ENCODE results near the gene LGR6.
A peak's percentile ranks its signal among the peaks of the same experiment; 100 is the strongest.

LGR6 gene

GRCh38 chr1:202264726-202265125, 71.1 kb downstream of the LGR6 start:
- no peak for DNase-seq (ENCODE audit: low read depth)

- no peak for DNase-seq (ENCODE audit: low read depth)
Observed at GRCh38 chr1:202266061-202266765, 72.6 kb downstream of the LGR6 start.

- DNase-seq (ENCODE audit: low read depth), result no peak
Observed at GRCh38 chr1:202268032-202268431, 74.4 kb downstream of the LGR6 start.

DNA sequence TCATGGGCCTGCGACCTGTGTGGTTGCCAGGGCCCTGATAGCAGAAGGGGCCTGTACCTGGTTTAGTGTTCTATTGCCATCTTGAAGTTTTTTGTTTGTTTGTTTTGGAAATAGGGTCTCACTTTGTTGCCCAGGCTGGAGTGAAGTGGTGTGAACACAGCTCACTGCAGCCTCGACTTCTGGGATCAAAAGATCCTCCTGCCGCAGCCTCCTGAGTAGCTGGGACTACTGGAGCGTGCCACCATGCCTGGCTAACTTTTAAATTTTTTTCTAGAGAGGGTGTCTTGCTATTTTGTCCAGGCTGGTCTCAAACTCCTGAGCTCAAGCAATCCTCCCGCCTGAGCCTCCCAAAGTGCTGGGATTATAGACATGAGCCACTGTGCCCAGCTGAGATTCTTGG, 75.2 kb downstream of the LGR6 start:
- DNase-seq (ENCODE audit: low read depth), result no peak

GRCh38 chr1:202270871-202271326, 77.3 kb downstream of the LGR6 start:
- DNase-seq (ENCODE audit: low read depth), result no peak

- no peak for DNase-seq (ENCODE audit: low read depth)
Observed at GRCh38 chr1:202272103-202272845, 78.7 kb downstream of the LGR6 start.

DNA sequence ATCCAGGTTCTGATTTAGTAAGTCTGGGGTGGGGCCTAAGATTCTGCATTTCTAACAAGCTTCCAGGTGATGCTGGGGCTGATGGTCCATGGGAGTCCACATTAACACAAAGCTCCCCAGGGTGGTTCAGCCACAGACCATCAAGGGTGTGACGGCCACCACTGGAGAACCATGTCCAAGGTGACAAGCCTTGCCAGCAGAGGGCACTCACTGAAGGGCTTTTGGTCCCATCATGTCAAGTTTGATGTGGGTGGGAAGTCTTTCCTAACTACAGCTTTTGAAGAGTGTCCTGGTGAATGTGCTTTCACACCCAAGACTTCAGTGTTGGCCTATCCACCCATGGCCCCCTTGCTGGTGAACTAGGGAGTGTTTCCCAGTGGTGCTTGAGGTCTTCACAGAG, 81.0 kb downstream of the LGR6 start:
- peak; percentile 14 for DNase-seq (ENCODE audit: low read depth)

- DNase-seq (ENCODE audit: low read depth), result no peak
Observed at GRCh38 chr1:202275061-202275770, 81.6 kb downstream of the LGR6 start.

- no peak for DNase-seq (ENCODE audit: low read depth)
Observed at GRCh38 chr1:202276081-202276715, 82.6 kb downstream of the LGR6 start.

GRCh38 chr1:202276920-202277319, 83.3 kb downstream of the LGR6 start:
- no peak for DNase-seq (ENCODE audit: low read depth)

- no peak for DNase-seq (ENCODE audit: low read depth)
Observed at GRCh38 chr1:202278751-202279150, 85.2 kb downstream of the LGR6 start.

GRCh38 chr1:202279806-202280205, 86.2 kb downstream of the LGR6 start:
- DNase-seq (ENCODE audit: low read depth), result no peak

DNA sequence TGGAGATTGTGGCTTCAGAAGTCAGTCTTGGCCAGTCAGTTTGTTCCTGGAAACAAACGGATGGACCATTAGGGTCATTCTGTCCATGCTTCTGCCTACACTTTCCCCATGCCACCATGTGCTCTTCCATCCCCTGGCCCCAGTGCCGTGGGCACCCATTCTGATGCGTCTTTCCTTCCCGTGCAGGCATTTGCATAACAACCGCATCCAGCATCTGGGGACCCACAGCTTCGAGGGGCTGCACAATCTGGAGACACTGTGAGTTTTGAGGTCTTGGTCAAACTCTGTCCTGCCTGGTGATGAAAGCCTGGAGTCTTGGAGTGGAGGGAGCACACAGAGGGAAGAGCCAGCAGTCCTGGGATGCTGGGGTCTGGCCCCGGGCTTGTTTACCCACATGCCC, 87.0 kb downstream of the LGR6 start:
- no peak for DNase-seq (ENCODE audit: low read depth)

GRCh38 chr1:202281316-202282024, 87.9 kb downstream of the LGR6 start:
- no peak for DNase-seq (ENCODE audit: low read depth)

- DNase-seq (ENCODE audit: low read depth), result no peak
Observed at GRCh38 chr1:202282025-202282371, 88.4 kb downstream of the LGR6 start.

- no peak for DNase-seq (ENCODE audit: low read depth)
Observed at GRCh38 chr1:202282596-202283283, 89.1 kb downstream of the LGR6 start.

- no peak for DNase-seq (ENCODE audit: low read depth)
Observed at GRCh38 chr1:202283379-202283844, 89.8 kb downstream of the LGR6 start.

GRCh38 chr1:202283991-202284390, 90.4 kb downstream of the LGR6 start:
- no peak for DNase-seq (ENCODE audit: low read depth)

DNA sequence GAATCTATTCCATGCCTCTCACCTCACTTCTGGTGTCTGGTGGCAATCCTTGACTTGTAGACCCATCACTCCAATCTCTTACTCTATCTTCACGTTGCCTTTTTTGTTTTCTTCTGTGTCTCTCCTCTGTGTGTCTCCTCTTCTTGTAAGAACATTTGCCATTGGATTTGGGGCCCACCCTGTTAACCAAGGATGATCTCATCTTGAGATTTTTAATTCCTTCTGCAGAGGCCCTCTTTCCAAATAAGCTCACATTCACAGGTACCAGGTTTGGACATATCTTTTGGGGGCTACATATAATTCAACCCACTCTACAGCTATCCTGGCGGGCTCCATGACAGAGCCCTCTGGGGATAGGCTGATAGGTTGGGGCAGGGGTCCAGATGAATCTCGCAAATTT, 92.3 kb downstream of the LGR6 start:
- DNase-seq (ENCODE audit: low read depth), result no peak

- no peak for DNase-seq (ENCODE audit: low read depth)
Observed at GRCh38 chr1:202286622-202287097, 93.1 kb downstream of the LGR6 start.

- no peak for DNase-seq (ENCODE audit: low read depth)
Observed at GRCh38 chr1:202287196-202287595, 93.6 kb downstream of the LGR6 start.
